Sigmoid colon (tissue), 7 donors: ENCODE measurements around the gene FYTTD1. TPM values are rescaled to one million over a fixed set of nuclear protein-coding genes. Genes with fewer than 3 reads are reported as not detected.

Source experiments
- DNase-seq: peaks from one replicate; pipeline ENCODE4 v3.0.0-alpha.2; 2019
- H3K27ac ChIP-seq, 4 donors: fragments of 200-600 bp; sonication (generic); one replicate each; pipeline ENCODE4 v1.5.1; 2016 to 2019; ENCODE audit warnings: mild to moderate bottlenecking in 1 of 4
- H3K27me3 ChIP-seq, 3 donors: fragments of 200-600 bp; sonication (generic); one replicate each; pipeline ENCODE4 v1.5.1; 2019; ENCODE audit warnings: mild to moderate bottlenecking in 1 of 3
- H3K36me3 ChIP-seq, 4 donors: fragments of 200-600 bp; sonication (generic); one replicate each; pipeline ENCODE4 v1.5.1; 2016 to 2019
- H3K4me1 ChIP-seq, 4 donors: fragments of 200-600 bp; sonication (generic); one replicate each; pipeline ENCODE4 v1.5.1; 2017 to 2019
- H3K4me3 ChIP-seq, 4 donors: fragments of 200-600 bp; sonication (generic); one replicate each; pipeline ENCODE4 v1.5.1; 2017 to 2019; ENCODE audit warnings: mild to moderate bottlenecking in 2 of 4, moderate library complexity in 1 of 4
- H3K9me3 ChIP-seq, 4 donors: fragments of 200-600 bp in 3 of 4; sonication (generic) in 3 of 4; one replicate each; pipeline versions ENCODE4 v1.5.1 to v1.6.1; 2013 to 2019
- CTCF ChIP-seq, 4 experiments: fragments of 450-650 bp in 3 of 4; fragments of 200-600 bp in 1 of 4; IDR thresholded peaks; one replicate each; pipeline ENCODE4 v1.5.1; 2016 to 2019; ENCODE audit warnings: antibody characterized with exemption in 4 of 4, mild to moderate bottlenecking in 3 of 4, moderate library complexity in 2 of 4
- EP300 ChIP-seq, 4 donors: sonication (generic); formaldehyde crosslinking; IDR thresholded peaks; one replicate each; pipeline ENCODE4 v1.6.1; 2017; ENCODE audit warnings: antibody characterized with exemption in 4 of 4
- POLR2A ChIP-seq, 2 donors: fragments of 450-650 bp; IDR thresholded peaks; one replicate each; pipeline ENCODE4 v1.6.1; 2016; ENCODE audit warnings: antibody characterized with exemption in 2 of 2, mild to moderate bottlenecking in 2 of 2, moderate library complexity in 2 of 2
- POLR2AphosphoS5 ChIP-seq, 4 donors: sonication (generic); formaldehyde crosslinking; IDR thresholded peaks; one replicate each; pipeline ENCODE4 v1.6.1; 2017; ENCODE audit warnings: antibody characterized with exemption in 4 of 4
- WGBS, 2 donors: extraction: QIAGEN DNeasy Blood & Tissue Kit; methylation state at CpG; one replicate each; pipeline ENCODE4 v1.1.7; 2013; 5-methylcytosine and 5-hydroxymethylcytosine counted together
- intact Hi-C: fragments of 100-400 bp; cut with DNase I; formaldehyde crosslinking; loops from one replicate; pipeline ENCODE4 v1.15.1; 2023
- polyA plus RNA-seq, 3 donors: library from polyadenylated mRNA; stranded (reverse); fragments of 200-250 nt; gene quantifications; one replicate each; pipeline ENCODE4 v1.2.3, GENCODE V29; 2013
- total RNA-seq, 4 donors: library from RNA; depleted of rRNA; stranded (reverse); fragments of >200 nt; gene quantifications; one replicate each; pipeline ENCODE4 v1.1.0, GENCODE V29; 2016
- donor health status: healthy with polysubstance abuse.
- donor health status: Bipolar disorder and iron deficiency.
- donor health status: healthy.

Gene FYTTD1
- total and polyA plus RNA-seq, 7 donors = 11.4 to 63.9 (median 46.4) TPM

GRCh38 chr3:197802779-197803459, 53.2 kb downstream of the FYTTD1 start:
- WGBS, 2 donors = 94 to 97% methylated on average over 3 of the region's 3 CpGs
- DNase-seq = no peak
- intact Hi-C loops = no loop called here
- Histone ChIP-seq H3K27ac (no peak overlapping the region), H3K4me3 (no peak overlapping the region), H3K4me1 (peaks cover 0 to 49% (median 30%) of the 10 kb centered on the region in 4 donors), H3K27me3 (no peaks in the 10 kb centered on the region), H3K9me3 (no peaks in the 10 kb centered on the region), H3K36me3 (no peaks in the 10 kb centered on the region)
- TF ChIP-seq POLR2A (IDR thresholded peaks at IDR 0.05) (no peak), EP300 (IDR thresholded peaks at IDR 0.05) (no peak), CTCF (IDR thresholded peaks at IDR 0.05) (no peak), POLR2AphosphoS5 (IDR thresholded peaks at IDR 0.05) (no peak)

GRCh38 chr3:197804511-197804910, 54.8 kb downstream of the FYTTD1 start:
- intact Hi-C loops = no loop called here
- WGBS, 2 donors = 87 to 91% methylated on average over 4 of the region's 4 CpGs
- H3K27ac ChIP-seq = no peak overlapping the region

GRCh38 chr3:197807969-197808587, 58.4 kb downstream of the FYTTD1 start:
- Histone ChIP-seq H3K36me3 (no peaks in the 10 kb centered on the region), H3K4me1 (peaks cover 0 to 45% (median 32%) of the 10 kb centered on the region in 4 donors), H3K9me3 (no peaks in the 10 kb centered on the region), H3K27me3 (no peaks in the 10 kb centered on the region), H3K27ac (peak overlapping the region; percentile 43 to 79 (median 72)), H3K4me3 (no peak overlapping the region)
- TF ChIP-seq CTCF (IDR thresholded peaks at IDR 0.05) (no peak), POLR2A (IDR thresholded peaks at IDR 0.05) (no peak), EP300 (IDR thresholded peaks at IDR 0.05) (no peak), POLR2AphosphoS5 (IDR thresholded peaks at IDR 0.05) (no peak)
- 78 to 81% methylated on average over 4 of the region's 4 CpGs for WGBS, 2 donors
- intact Hi-C loops = no loop called here
- DNase-seq = no peak

More at GRCh38 chr3:197804511-197804910, 54.8 kb downstream of the FYTTD1 start:
- no peaks in the 10 kb centered on the region for H3K9me3 ChIP-seq
- H3K4me3 ChIP-seq = no peak overlapping the region
- DNase-seq = no peak
- no peaks in the 10 kb centered on the region for H3K36me3 ChIP-seq
- peaks cover 0 to 49% (median 31%) of the 10 kb centered on the region in 4 donors for H3K4me1 ChIP-seq
- no peaks in the 10 kb centered on the region for H3K27me3 ChIP-seq
- TF ChIP-seq POLR2A (IDR thresholded peaks at IDR 0.05) (no peak), CTCF (IDR thresholded peaks at IDR 0.05) (no peak), POLR2AphosphoS5 (IDR thresholded peaks at IDR 0.05) (no peak), EP300 (IDR thresholded peaks at IDR 0.05) (no peak)

- intact Hi-C loops = no loop called here
Measured at GRCh38 chr3:197809356-197810020, 59.8 kb downstream of the FYTTD1 start.

More at GRCh38 chr3:197809356-197810020, 59.8 kb downstream of the FYTTD1 start:
- peaks cover 0 to 42% (median 31%) of the 10 kb centered on the region in 4 donors for H3K4me1 ChIP-seq
- TF ChIP-seq CTCF (IDR thresholded peaks at IDR 0.05) (no peak), POLR2A (IDR thresholded peaks at IDR 0.05) (no peak), POLR2AphosphoS5 (IDR thresholded peaks at IDR 0.05) (peak in 1 of 4 donors; percentile 12), EP300 (IDR thresholded peaks at IDR 0.05) (no peak)
- H3K9me3 ChIP-seq = no peaks in the 10 kb centered on the region
- H3K36me3 ChIP-seq = no peaks in the 10 kb centered on the region
- WGBS, 2 donors = 42 to 65% methylated on average over 2 of the region's 2 CpGs
- no peak for DNase-seq
- H3K27ac ChIP-seq = peak overlapping the region; percentile 43 to 79 (median 72)
- H3K4me3 ChIP-seq = no peak overlapping the region
- no peaks in the 10 kb centered on the region for H3K27me3 ChIP-seq
